ENCODE data around the gene CACNA1C. TPM values are rescaled to one million over a fixed set of nuclear protein-coding genes. Genes with fewer than 3 reads are reported as not detected.

CACNA1C gene
- total RNA-seq, 2 experiments from 2014 or later = 0.69 to 1.4 TPM

GRCh38 chr12:2011643-2012607 lies 40.9 kb upstream of the CACNA1C start:
- no peaks in the 10 kb centered on the region for H3K9me3 ChIP-seq (ENCODE audit: low read length)
- no peak overlapping the region for H3K4me2 ChIP-seq (ENCODE audit: low read length)
- no peak overlapping the region for H3K27ac ChIP-seq (ENCODE audit: low read depth, low read length, poor library complexity, severe bottlenecking)
- no TSS peak for BruUV-seq (replicated peaks)
- no peak overlapping the region for H2AFZ ChIP-seq (ENCODE audit: low read length)
- ChIA-PET POLR2A (interaction anchor here (0.8 kb wide), 1 partner anchor 11 kb away, joined by 3 read pairs; no protein-coding TSS in a partner anchor), CTCF (ENCODE audit: unreplicated experiment) (no interaction called here)
- TF ChIP-seq CTCF (conservative IDR thresholded peaks at IDR 0.05; ENCODE audit: low read length) = no peak
- TF ChIP-seq EZH2phosphoT487 (IDR thresholded peaks at IDR 0.05; ENCODE audit: borderline replicate concordance, low read depth, low read length) = no peak
- no peaks in the 10 kb centered on the region for H3K4me1 ChIP-seq (ENCODE audit: insufficient read depth, low read length, poor library complexity, severe bottlenecking)
- intact Hi-C loops (cut with micrococcal nuclease; ENCODE audit: unreplicated experiment) = no loop called here
- no peaks in the 10 kb centered on the region for H3K9me2 ChIP-seq (ENCODE audit: insufficient read depth, low read length)
- H4K20me1 ChIP-seq (ENCODE audit: insufficient read depth, low read length) = no peaks in the 10 kb centered on the region
- no peaks in the 10 kb centered on the region for H3K79me2 ChIP-seq (ENCODE audit: insufficient read depth, low read depth, low read length)
- no peak for DNase-seq (ENCODE audit: low spot score)
- no peaks in the 10 kb centered on the region for H3K36me3 ChIP-seq (ENCODE audit: insufficient read depth, low read length)
- no peak overlapping the region for H3K4me3 ChIP-seq (ENCODE audit: low read depth, low read length, poor library complexity, severe bottlenecking)

DNA sequence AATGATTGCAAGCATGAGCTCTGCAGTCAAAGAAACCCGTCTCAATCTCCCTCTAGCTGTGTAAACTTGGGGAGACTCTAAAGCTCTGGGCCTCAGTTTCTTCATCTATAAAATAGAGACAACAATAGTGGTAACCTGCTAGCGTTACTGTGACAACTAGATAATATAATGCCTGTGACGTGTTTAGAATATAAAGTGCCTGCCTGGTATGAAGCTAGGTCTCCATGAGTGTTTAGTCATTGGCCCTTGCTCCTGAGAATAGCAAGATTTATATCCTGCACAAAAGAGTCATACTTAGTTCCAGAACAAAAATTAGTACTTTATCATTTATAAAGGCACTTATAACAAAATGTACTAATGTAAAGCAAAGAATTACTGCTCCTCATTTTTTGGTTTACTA lies 39.7 kb upstream of the CACNA1C start:
- Histone ChIP-seq H4K20me1 (ENCODE audit: insufficient read depth, low read length) (no peaks in the 10 kb centered on the region), H3K9me2 (ENCODE audit: insufficient read depth, low read length) (no peaks in the 10 kb centered on the region), H3K36me3 (ENCODE audit: insufficient read depth, low read length) (no peaks in the 10 kb centered on the region), H3K4me3 (ENCODE audit: low read depth, low read length, poor library complexity, severe bottlenecking) (no peak overlapping the region), H3K27ac (ENCODE audit: low read depth, low read length, poor library complexity, severe bottlenecking) (no peak overlapping the region), H3K4me2 (ENCODE audit: low read length) (no peak overlapping the region), H3K9me3 (ENCODE audit: low read length) (no peaks in the 10 kb centered on the region), H2AFZ (ENCODE audit: low read length) (no peak overlapping the region), H3K79me2 (ENCODE audit: insufficient read depth, low read depth, low read length) (no peaks in the 10 kb centered on the region), H3K4me1 (ENCODE audit: insufficient read depth, low read length, poor library complexity, severe bottlenecking) (no peaks in the 10 kb centered on the region)
- no TSS peak for BruUV-seq (replicated peaks)
- intact Hi-C loops (cut with micrococcal nuclease; ENCODE audit: unreplicated experiment) = no loop called here
- TF ChIP-seq CTCF (conservative IDR thresholded peaks at IDR 0.05; ENCODE audit: low read length) = no peak
- no peak for DNase-seq (ENCODE audit: low spot score)
- ChIA-PET CTCF (ENCODE audit: unreplicated experiment) (no interaction called here), POLR2A (no interaction called here)
